Nephron (organoid): ENCODE data around the gene ANLN.
"Not testable (repeated sequence)": the region's sequence is repeated elsewhere in the genome, so short reads cannot be mapped to it uniquely, and the experiment has no call there.

ENCODE experiments used
- H3K27ac Mint-ChIP-seq, 3 experiments: 2 replicates each; pipeline ENCODE4 v1.8.0; 2020; ENCODE audit warnings: mixed read lengths in 3 of 3, mild to moderate bottlenecking in 2 of 3, moderate library complexity in 1 of 3
- H3K27me3 Mint-ChIP-seq: 2 replicates; pipeline ENCODE4 v1.8.0; 2021; ENCODE audit warnings: low read depth, mild to moderate bottlenecking, moderate library complexity, mixed read lengths
- H3K36me3 Mint-ChIP-seq: 2 replicates; pipeline ENCODE4 v1.8.0; 2020; ENCODE audit warnings: low read depth, mixed read lengths
- H3K4me1 Mint-ChIP-seq: 2 replicates; pipeline ENCODE4 v1.8.0; 2020; ENCODE audit warnings: mixed read lengths
- H3K4me3 Mint-ChIP-seq, 3 experiments: 2 replicates each; pipeline ENCODE4 v1.8.0; 2020; ENCODE audit warnings: mild to moderate bottlenecking in 3 of 3, mixed read lengths in 3 of 3, moderate library complexity in 2 of 3
- H3K9me3 Mint-ChIP-seq: 2 replicates; pipeline ENCODE4 v1.8.0; 2020; ENCODE audit warnings: mixed read lengths
- TF ChIP-seq, protein P1 (sequence below), 3 experiments: fragments of 200-600 bp; sonication (generic); IDR thresholded peaks; one replicate each; pipeline ENCODE4 v1.5.0; 2021; ENCODE audit warnings: antibody characterized with exemption in 3 of 3; ENCODE audit not compliant: unreplicated experiment in 3 of 3

ANLN gene

DNA sequence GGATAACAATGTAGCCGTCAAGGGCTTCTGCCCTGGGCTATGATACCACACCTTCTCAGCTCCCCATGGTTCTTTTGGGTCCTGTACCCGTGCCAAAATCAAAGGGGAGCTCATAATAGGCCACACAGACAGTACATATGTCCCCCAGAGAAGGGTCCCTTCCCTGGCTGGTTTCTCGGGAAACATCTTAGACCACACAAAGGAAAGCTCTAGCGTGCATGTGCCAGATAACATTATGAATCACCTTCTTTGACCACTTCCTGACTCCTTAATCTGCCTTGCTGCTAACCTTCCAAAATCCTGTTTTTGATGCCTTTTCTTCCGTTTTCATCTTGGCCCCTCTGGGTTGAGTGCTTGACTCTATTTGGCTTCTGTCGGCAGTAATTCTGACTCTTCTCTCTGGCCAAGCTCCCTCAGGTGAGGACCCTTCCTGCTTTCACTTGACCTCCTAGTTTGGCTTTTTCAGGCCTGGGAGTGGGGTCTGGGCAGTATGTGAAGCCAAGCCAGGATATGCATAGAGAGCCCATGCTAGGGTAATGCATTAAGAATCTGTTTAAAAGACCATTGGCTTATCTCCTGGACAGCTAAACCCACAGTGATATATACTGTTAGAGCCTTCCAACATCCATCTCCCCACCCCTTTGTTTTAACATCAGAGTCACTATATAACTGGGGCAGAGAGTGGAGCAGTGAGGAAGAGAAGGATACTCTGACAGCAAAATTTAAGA lies 84.8 kb downstream of the ANLN start:
- TF ChIP-seq, protein P1, sequence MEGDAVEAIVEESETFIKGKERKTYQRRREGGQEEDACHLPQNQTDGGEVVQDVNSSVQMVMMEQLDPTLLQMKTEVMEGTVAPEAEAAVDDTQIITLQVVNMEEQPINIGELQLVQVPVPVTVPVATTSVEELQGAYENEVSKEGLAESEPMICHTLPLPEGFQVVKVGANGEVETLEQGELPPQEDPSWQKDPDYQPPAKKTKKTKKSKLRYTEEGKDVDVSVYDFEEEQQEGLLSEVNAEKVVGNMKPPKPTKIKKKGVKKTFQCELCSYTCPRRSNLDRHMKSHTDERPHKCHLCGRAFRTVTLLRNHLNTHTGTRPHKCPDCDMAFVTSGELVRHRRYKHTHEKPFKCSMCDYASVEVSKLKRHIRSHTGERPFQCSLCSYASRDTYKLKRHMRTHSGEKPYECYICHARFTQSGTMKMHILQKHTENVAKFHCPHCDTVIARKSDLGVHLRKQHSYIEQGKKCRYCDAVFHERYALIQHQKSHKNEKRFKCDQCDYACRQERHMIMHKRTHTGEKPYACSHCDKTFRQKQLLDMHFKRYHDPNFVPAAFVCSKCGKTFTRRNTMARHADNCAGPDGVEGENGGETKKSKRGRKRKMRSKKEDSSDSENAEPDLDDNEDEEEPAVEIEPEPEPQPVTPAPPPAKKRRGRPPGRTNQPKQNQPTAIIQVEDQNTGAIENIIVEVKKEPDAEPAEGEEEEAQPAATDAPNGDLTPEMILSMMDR (IDR thresholded peaks at IDR 0.05; ENCODE audit: unreplicated experiment in 3 of 3): no peak
- Mint-ChIP-seq H3K9me3 (peaks cover 6% of the 10 kb centered on the region), H3K36me3 (no peaks in the 10 kb centered on the region), H3K4me1 (no peaks in the 10 kb centered on the region), H3K27ac (no peak overlapping the region), H3K4me3 (no peak overlapping the region), H3K27me3 (no peaks in the 10 kb centered on the region)

DNA sequence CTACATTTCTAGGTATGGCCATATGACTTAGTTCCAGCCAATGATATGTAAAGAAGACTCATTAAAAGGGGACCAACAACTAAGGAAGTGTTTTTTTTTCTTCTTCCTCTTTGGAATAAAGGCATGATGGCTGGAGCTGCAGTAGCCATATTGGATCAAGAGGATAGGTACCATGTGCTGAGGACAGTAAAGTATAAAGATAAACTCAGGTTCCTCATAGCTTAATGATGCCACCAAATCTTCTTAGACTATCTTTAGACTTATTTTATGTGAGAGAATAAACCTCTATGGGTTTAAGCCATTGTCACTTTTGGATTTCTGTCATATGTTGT lies 85.3 kb downstream of the ANLN start:
- Mint-ChIP-seq H3K27me3 (no peaks in the 10 kb centered on the region), H3K4me1 (no peaks in the 10 kb centered on the region), H3K9me3 (peaks cover 12% of the 10 kb centered on the region), H3K36me3 (no peaks in the 10 kb centered on the region), H3K27ac (no peak overlapping the region), H3K4me3 (no peak overlapping the region)
- TF ChIP-seq, protein P1 (IDR thresholded peaks at IDR 0.05; ENCODE audit: unreplicated experiment in 3 of 3): no peak

DNA sequence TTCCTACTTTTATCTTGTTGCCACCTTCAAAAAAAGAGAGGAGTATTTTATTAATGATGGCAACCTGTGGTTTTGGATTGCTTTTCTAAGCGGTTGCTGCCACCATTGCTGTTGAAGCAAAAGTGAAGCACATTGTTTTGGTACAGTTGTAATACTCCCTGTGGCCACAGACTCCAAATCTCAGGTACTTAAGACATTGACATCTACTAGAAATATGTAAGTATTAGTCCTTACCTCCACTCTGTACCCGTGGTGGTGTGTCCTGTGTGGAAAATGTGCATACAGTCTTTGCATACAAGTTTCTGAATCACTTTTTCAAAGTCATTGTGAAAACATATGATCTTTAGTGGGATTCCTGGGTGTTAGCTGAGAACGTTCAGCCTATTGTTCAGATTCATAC lies 85.7 kb downstream of the ANLN start:
- Mint-ChIP-seq H3K27ac (no peak overlapping the region), H3K4me1 (no peaks in the 10 kb centered on the region), H3K27me3 (no peaks in the 10 kb centered on the region), H3K36me3 (no peaks in the 10 kb centered on the region), H3K9me3 (peaks cover 16% of the 10 kb centered on the region), H3K4me3 (no peak overlapping the region)
- TF ChIP-seq, protein P1 (IDR thresholded peaks at IDR 0.05; ENCODE audit: unreplicated experiment in 3 of 3): no peak

DNA sequence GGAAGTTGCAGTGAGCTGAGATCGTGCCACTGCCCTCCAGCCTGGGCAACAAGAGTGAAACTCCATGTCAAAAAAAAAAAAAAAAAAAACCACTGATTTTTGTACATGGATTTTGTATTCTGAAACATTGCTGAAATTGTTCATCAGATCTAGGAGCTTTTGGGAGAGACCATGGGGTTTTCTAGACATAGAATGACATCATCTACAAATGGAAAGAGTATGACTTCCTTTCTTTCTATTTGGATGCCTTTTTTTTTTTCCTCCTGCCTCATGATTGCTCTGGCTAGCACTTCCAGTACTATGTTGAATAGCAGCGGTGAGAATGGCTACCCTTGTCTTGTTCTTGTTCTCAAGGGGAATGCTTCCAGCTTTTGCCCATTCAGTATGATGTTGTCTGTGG lies 89.1 kb downstream of the ANLN start:
- peaks cover 28% of the 10 kb centered on the region for H3K9me3 Mint-ChIP-seq
- TF ChIP-seq, protein P1 (IDR thresholded peaks at IDR 0.05; ENCODE audit: unreplicated experiment in 3 of 3): no peak
- no peaks in the 10 kb centered on the region for H3K4me1 Mint-ChIP-seq
- no peak overlapping the region for H3K4me3 Mint-ChIP-seq
- no peaks in the 10 kb centered on the region for H3K27me3 Mint-ChIP-seq
- H3K27ac Mint-ChIP-seq: no peak overlapping the region
- no peaks in the 10 kb centered on the region for H3K36me3 Mint-ChIP-seq

DNA sequence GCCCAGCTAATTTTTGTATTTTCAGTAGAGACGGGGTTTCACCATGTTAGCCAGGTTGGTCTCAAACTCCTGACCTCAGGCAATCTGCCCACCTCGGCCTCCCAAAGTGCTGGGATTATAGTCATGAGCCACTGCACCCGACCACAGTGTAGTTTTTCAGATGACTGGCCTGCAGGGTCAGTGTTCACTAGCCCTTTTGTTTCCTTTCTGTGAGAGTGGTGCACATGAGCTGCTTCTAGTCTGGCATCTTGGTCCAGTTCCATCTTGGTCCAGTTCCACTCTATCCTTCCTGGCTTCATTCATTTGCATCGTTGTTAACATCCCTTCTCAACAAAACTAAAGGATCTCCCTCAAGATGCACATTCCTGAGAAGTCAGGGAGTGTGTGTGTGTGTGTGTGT lies 94.2 kb downstream of the ANLN start:
- not testable (repeated sequence) for H3K4me1 Mint-ChIP-seq, H3K27me3 Mint-ChIP-seq, H3K27ac Mint-ChIP-seq, H3K4me3 Mint-ChIP-seq, H3K36me3 Mint-ChIP-seq
- peaks cover 28% of the 10 kb centered on the region for H3K9me3 Mint-ChIP-seq

DNA sequence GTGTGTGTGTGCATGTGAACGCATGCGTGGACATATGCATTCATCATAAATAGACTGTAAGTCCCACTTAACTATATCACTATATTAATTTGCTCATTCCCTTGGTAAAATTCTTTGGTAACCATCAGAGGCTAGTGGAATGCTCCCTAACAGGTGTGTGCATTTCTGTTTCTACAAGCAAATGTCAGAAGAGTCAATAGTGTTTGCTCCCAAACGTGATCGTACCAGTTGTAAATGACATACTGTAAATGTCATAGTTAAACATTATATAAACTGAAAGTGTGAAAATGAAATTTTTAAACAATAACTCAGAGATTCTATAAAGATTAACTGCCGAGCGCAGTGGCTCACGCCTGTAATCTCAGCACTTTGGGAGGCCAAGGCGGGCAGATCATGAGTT lies 94.6 kb downstream of the ANLN start:
- H3K9me3 Mint-ChIP-seq: peaks cover 24% of the 10 kb centered on the region
- no peaks in the 10 kb centered on the region for H3K36me3 Mint-ChIP-seq
- TF ChIP-seq, protein P1 (IDR thresholded peaks at IDR 0.05; ENCODE audit: unreplicated experiment in 3 of 3): no peak
- peaks cover 7% of the 10 kb centered on the region for H3K4me1 Mint-ChIP-seq
- H3K27me3 Mint-ChIP-seq: no peaks in the 10 kb centered on the region
- H3K27ac Mint-ChIP-seq: no peak overlapping the region
- H3K4me3 Mint-ChIP-seq: no peak overlapping the region
